ENCODE data around the gene RBM14.

The RBM14 gene

GRCh38 chr11:66625752-66626149 is 9.3 kb downstream of the RBM14 start:
- H3K4me3 ChIP-seq (ENCODE audit: low read depth, low read length), result no peak overlapping the region
- no peak for DNase-seq (ENCODE audit: low read depth)
- TF ChIP-seq CTCF (IDR thresholded peaks at IDR 0.05; ENCODE audit: control insufficient read depth, extremely low read depth, insufficient read depth), result no peak

GRCh38 chr11:66626382-66626781 is 10.0 kb downstream of the RBM14 start:
- H3K4me3 ChIP-seq (ENCODE audit: low read depth, low read length), result no peak overlapping the region
- no peak for TF ChIP-seq CTCF (IDR thresholded peaks at IDR 0.05; ENCODE audit: control insufficient read depth, extremely low read depth, insufficient read depth)
- no peak for DNase-seq (ENCODE audit: low read depth)

- DNase-seq (ENCODE audit: low read depth), result no peak
- H3K4me3 ChIP-seq (ENCODE audit: low read depth, low read length), result no peak overlapping the region
- TF ChIP-seq CTCF (IDR thresholded peaks at IDR 0.05; ENCODE audit: control insufficient read depth, extremely low read depth, insufficient read depth), result no peak
Measured at GRCh38 chr11:66626926-66627325, 10.5 kb downstream of the RBM14 start.

GRCh38 chr11:66628061-66628603 is 11.7 kb downstream of the RBM14 start:
- no peak for TF ChIP-seq CTCF (IDR thresholded peaks at IDR 0.05; ENCODE audit: control insufficient read depth, extremely low read depth, insufficient read depth)
- H3K4me3 ChIP-seq (ENCODE audit: low read depth, low read length), result no peak overlapping the region
- no peak for DNase-seq (ENCODE audit: low read depth)

GRCh38 chr11:66629356-66629755 is 12.9 kb downstream of the RBM14 start:
- no peak for DNase-seq (ENCODE audit: low read depth)
- TF ChIP-seq CTCF (IDR thresholded peaks at IDR 0.05; ENCODE audit: control insufficient read depth, extremely low read depth, insufficient read depth), result no peak
- no peak overlapping the region for H3K4me3 ChIP-seq (ENCODE audit: low read depth, low read length)

GRCh38 chr11:66631883-66632282 is 15.5 kb downstream of the RBM14 start:
- no peak for DNase-seq (ENCODE audit: low read depth)
- no peak for TF ChIP-seq CTCF (IDR thresholded peaks at IDR 0.05; ENCODE audit: control insufficient read depth, extremely low read depth, insufficient read depth)
- H3K4me3 ChIP-seq (ENCODE audit: low read depth, low read length), result no peak overlapping the region

- H3K4me3 ChIP-seq (ENCODE audit: low read depth, low read length), result no peak overlapping the region
- no peak for DNase-seq (ENCODE audit: low read depth)
- TF ChIP-seq CTCF (IDR thresholded peaks at IDR 0.05; ENCODE audit: control insufficient read depth, extremely low read depth, insufficient read depth), result no peak
Measured at GRCh38 chr11:66632952-66633351, 16.5 kb downstream of the RBM14 start.
